ENCODE data around the gene CYP1B1.

- TF ChIP-seq, protein P1, sequence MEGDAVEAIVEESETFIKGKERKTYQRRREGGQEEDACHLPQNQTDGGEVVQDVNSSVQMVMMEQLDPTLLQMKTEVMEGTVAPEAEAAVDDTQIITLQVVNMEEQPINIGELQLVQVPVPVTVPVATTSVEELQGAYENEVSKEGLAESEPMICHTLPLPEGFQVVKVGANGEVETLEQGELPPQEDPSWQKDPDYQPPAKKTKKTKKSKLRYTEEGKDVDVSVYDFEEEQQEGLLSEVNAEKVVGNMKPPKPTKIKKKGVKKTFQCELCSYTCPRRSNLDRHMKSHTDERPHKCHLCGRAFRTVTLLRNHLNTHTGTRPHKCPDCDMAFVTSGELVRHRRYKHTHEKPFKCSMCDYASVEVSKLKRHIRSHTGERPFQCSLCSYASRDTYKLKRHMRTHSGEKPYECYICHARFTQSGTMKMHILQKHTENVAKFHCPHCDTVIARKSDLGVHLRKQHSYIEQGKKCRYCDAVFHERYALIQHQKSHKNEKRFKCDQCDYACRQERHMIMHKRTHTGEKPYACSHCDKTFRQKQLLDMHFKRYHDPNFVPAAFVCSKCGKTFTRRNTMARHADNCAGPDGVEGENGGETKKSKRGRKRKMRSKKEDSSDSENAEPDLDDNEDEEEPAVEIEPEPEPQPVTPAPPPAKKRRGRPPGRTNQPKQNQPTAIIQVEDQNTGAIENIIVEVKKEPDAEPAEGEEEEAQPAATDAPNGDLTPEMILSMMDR (IDR thresholded peaks at IDR 0.05) = no peak
- no peak for TF ChIP-seq POLR2A (IDR thresholded peaks at IDR 0.05)
These were observed 22.0 kb upstream of the CYP1B1 start for GRCh38 chr2:38097988-38098385.

Data from thyroid gland (tissue), 4 donors.